Stimulated activated CD4-positive, alpha-beta T cell treated with anti-CD3 and anti-CD28 coated beads, TNF-alpha, amount 100 ng/mL, for 4 hours (primary cell): ENCODE data around the gene NPAS2.

Experiments used
- DNase-seq, 3 experiments: peaks; one replicate each; pipeline ENCODE4 v3.0.0-alpha.2; 2020; ENCODE audit warnings: low read depth in 3 of 3

NPAS2 gene

DNA sequence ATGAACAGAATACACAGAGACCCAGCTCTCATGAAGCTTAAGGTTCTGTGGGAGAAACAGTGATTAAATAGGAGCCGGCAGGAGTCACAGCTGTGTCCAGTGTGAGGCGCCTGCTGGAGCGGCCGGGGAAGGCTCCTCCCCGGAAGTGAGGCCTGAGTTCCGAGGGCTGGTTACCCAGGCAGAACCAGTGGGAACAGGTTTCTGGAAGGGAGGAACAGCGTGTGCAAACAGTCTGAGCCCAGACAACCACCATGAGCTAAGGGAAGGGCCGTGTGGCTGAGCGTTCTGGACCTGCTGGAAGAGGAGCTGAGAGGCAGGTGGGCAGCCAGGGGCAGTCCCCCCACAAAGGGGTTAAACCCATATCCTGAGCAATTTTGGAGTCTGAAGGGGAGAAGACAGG is 26.0 kb upstream of the NPAS2 start:
- no peak for DNase-seq

GRCh38 chr2:100796499-100797100 is 23.3 kb upstream of the NPAS2 start:
- no peak for DNase-seq

- DNase-seq, result no peak
Observed at GRCh38 chr2:100799686-100800085, 20.3 kb upstream of the NPAS2 start.

DNA sequence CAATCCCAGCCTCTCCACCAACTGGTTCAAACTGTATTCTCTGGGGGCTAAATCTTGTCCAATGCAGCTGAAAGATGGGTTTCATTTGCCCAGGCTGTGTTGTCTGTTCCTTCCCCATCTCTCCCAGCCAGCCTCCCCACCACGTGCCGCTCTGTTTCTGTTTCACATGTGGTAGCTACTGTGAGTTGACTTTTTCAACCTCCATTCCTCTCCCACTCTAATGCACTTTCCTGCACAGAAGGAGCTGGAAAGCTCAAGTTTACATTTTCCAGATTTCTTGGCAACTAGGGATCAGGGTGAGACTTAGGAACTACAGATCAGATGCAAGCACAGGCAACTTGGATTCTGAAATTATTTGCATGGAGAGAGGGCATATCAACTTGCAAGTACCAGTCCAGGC is 19.0 kb upstream of the NPAS2 start:
- no peak for DNase-seq

DNA sequence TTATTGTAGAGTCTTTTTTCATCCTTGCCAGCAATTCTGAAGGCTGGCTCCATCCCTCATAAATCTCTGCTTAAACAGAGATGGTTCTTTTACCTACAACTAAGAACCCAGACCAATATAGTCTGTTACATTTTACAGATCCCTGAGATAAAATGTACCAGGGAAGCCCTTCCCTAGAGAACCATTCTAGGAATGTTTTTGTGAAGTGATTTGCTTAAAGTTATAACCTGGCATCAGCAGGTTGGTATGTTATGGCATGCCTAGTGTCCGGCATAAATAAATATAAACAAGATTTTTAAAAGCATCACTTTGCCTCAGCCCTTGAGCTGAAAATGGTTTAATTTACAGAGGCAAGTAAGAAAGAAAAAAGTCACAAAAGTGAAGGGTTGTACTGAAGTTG is 18.5 kb upstream of the NPAS2 start:
- DNase-seq, result no peak

DNA sequence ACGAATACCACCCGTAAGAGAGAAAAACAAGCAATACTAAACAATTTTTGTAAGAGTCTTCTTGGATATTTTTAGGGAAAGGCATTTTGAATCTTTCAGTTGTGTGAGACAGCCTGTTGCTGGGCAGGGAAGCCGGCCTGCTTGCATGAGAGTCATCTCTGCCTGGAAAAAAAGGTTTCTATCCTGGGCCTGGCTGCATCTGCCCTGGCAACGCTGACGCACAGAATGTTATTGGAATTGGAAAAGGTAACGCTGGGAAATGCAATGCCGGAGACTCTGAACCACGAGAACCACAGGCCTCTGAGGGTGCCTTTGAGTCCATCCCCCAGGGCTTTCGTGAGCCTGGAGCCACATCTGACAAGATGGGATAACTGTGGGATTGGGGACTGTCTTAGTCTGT is 17.9 kb upstream of the NPAS2 start:
- DNase-seq, result no peak

- no peak for DNase-seq
Observed at GRCh38 chr2:100803334-100803733, 16.6 kb upstream of the NPAS2 start.

DNA sequence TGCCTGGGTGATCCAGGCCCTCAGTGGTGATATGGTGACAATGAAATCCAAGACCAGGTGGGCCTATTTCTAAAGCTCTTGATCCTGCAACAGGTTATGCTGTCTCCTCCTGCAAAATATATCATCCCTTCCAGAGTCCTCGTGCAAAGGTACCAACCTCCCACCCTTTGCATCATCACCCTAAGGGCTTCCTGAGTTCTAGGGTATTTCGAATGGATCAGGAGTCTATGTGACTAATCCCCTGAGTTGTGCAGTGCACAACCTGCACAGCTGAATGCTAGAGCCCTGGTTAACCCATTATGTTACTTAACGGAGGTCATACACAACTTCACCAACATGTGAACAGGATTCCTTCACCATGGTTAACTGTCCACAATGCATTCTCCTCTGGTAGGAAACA is 13.4 kb upstream of the NPAS2 start:
- DNase-seq, result no peak

GRCh38 chr2:100807707-100808106 is 12.2 kb upstream of the NPAS2 start:
- no peak for DNase-seq

GRCh38 chr2:100808582-100808981 is 11.4 kb upstream of the NPAS2 start:
- DNase-seq, result no peak

DNA sequence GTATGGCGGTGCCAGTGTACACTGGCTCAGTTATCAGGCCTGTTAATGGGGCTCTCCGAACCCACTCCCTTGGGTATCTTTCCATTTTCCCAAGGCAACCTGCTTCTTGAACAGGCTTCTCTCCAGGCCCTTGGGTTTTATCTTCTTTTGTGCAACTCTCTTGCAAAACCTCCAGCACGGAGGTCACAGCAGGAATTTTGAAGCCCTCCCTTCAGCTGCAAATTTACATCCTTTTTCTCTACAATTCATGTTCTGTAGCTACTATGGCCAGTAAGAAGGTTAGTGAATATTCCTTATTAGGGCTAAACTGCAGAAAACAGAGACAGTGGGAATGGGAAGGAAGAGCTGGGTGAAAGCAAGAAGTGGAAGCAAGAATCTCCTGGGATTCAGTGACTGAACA is 10.4 kb upstream of the NPAS2 start:
- no peak for DNase-seq

GRCh38 chr2:100810603-100811145 is 9.3 kb upstream of the NPAS2 start:
- DNase-seq, result no peak

GRCh38 chr2:100812116-100812515 is 7.8 kb upstream of the NPAS2 start:
- no peak for DNase-seq

DNA sequence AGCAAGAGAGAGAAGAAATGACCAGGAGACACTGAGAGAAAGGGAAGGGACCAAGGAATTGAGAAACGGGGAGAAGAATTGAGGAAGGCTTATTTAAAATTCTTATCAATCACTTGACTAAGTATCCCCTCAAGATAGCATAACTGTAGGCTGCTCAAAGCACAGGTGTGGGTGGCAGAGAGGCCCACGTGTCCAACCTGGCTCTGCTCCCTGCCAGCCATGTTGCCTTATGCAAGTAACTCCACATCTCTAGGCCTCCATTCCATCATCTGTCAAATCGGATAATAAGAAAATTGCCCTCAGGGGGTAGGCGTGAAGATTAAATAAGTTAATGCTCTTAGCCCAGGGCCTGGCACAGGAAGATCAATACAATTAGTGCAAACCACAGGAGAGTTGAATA is 7.4 kb upstream of the NPAS2 start:
- no peak for DNase-seq

DNA sequence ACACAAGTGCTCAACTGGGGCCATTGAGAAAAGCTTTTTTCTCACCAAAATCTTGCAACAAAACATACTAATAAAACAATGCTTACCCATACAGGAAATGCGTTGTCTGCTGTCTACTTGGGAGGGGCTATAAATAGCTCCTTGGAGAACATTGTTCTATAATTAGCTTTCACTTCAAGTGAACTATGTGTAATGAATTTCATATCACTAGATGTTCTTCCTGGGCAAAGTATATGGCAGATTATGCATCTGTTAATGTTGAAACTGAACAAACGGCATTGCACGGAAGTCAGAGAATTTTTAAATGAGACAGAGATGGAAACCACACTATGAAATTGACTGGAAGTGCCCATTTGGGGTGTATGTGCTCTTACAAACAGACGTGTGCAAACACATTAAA is 6.4 kb upstream of the NPAS2 start:
- DNase-seq, result no peak

DNA sequence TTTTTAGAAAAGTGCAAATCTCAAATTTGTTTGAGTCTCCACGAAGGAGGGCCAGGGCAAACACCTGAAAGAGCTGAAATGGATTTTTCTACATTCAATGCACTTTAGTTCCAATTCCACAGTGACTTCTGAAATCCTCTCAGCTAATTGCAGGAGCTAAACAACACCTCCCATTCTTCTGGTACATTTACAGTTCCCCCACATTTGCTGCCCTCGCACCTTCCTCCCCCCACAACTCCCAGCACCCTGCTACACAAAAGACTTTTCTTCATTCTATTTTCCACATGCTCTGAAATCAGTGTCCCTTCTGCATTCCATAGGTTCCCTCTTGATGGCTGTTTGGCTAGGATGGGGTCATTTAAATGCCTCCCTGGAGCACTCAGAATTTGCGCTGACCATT is 5.9 kb upstream of the NPAS2 start:
- no peak for DNase-seq

DNA sequence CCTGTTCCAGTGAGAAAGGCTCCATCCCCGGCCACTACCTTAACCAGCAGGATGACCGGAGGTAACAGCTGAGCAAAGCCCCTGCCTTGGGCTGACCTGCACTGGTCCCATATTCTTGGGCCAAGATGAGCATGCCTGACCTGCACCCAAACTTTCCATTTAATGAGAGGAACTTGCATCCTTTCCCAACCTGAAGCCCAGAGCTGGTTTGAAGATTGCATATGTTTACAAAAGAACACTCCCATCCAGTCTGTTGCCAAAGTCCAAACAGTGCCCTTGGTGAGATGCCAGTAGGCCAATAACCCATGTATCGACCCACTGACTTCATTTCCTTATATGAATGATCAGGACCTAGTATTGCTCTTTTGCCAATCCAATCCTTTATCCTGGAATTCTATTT is 5.5 kb upstream of the NPAS2 start:
- DNase-seq, result no peak

DNA sequence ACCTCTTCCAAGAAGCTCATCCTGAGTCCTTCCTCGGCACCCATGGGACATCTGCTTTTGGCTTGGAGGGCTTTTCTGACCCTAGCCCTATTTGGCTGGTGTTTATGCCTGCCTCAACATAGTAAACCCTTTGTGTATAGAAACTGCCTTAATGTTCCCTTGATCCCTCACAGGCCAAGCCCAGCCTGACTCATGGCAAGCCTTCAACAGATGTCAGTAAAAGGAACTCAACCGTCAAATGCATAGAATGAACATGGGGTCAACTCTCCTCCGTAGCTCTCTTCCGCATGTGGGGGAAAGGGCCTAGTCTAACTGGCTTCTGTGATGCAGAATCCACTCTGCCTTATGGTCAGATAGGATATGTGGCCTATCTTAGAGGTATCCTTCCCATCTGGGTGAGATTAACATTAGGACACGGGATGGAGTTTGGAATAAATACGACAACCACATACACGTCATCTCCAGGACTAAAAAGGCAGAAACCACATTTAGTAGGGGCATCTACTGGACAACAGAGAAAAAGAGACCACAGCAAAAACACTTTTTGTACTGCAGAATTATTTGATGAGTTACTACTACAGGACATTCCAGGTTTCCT is 2.5 kb upstream of the NPAS2 start:
- no peak for DNase-seq

DNA sequence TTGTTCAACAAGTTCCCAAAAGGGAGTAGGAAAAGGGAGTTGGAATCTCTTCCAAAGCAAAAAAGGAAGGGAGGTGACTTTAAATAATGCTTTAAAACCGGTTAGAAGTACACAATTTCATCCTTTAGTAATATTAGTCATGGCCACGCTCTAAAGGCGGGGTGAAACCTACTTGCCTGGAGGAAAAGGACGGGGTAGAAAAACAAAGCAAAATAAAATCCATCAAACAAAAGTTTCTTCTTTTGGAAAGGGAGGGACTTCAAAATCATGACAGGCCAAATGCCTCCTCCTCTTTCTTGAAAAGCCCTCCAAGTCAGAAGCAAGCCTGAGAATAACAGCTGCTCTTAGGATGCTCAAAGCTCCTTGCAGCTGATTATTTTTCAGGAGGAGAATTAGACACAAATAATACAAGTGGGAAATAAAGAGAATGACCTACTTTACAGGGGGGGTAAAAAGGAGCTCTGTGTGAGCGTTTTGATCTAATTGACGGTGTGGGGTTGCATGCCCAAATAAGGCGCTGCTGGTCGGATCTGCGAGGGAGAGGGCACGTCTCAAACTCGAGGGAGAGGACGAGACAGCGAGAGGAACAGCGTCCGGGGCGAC is 1.8 kb upstream of the NPAS2 start:
- no peak for DNase-seq

GRCh38 chr2:100818606-100819369 is 1.2 kb upstream of the NPAS2 start:
- DNase-seq, result peak in 1 of 3 experiments; percentile 5

DNA sequence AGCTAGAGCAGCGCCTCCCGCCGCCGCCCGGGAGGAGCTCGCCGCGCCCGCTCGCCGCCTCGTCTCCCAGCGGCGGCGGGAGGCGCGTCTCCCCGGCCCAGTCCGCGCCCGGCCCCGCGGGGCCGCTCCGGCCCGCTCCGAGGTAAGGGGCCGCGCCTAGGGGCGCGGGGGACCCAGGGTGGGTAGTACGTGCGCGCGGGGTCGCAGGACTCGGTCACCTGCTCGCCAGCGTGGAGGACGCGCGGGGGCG is 259 bp downstream of the NPAS2 start:
- DNase-seq, result peak in 2 of 3 experiments; percentile 12 to 13

GRCh38 chr2:100820523-100821254 is 750 bp downstream of the NPAS2 start:
- no peak for DNase-seq
